GM18502 (cell line): ENCODE results near the gene P2RX6.
"Not testable (repeated sequence)": the region's sequence is repeated elsewhere in the genome, so short reads cannot be mapped to it uniquely, and the experiment has no call there.

Experiments used
- ATAC-seq: cut with Tn5 transposase; IDR thresholded peaks from one replicate; pipeline ENCODE4 v1.9.1; 2021; ENCODE audit warnings: mild to moderate bottlenecking; ENCODE audit not compliant: unreplicated experiment, poor library complexity

Gene P2RX6

GRCh38 chr22:21014726-21015465, at the start of gene P2RX6:
Gene P2RX6 (plus strand): TSS chr22:21015165. CDS start chr22:21015175, 10 bp downstream.
- ATAC-seq, result no peak

DNA sequence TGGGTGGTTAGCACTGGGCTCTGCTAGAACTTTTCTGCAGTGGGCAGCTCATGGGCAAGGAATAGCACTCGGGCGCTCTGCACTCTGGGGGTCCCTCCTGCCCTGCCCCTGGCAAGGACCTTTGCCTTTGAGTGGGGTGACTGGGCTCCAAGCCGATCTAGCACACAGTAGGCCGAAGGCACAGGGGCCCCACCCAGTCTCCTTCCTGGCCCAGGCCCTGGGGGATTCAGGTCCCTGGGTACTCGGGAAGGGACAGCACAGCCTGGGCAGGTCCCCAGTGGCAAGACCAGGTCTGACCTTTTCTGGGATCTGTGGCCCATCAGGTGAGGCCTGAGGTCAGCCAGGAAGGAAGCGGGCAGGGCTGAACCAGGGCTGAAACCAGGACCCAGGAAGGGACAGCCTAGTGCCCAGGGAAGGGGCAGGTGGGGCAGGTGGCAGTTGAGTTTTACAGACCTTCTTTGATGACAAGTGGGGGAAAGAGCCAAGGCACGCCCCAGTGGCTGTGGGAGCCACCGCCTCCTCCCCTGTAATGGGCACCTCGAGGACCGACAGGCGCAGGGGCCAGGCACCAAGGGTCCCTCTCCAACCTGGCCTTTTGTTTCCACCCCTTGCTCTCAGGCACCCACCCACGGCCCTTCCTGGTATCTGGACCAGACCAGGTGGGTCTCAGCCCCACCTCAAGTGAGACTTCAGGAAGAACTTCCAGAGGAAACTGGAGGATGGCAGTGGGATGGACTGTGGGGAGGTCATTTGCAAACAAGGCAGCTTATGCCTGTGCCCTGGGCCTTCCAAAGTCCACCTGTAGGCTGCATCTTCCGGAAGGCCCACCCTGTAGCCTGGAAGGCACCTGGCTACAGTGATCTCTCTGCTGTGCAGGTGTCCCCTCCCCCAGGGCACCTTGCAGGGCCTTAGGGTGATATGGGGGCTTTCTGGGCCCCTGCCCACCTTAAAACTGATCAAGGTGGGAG, 48.8 kb upstream of the P2RX6 start:
- ATAC-seq, result no peak

DNA sequence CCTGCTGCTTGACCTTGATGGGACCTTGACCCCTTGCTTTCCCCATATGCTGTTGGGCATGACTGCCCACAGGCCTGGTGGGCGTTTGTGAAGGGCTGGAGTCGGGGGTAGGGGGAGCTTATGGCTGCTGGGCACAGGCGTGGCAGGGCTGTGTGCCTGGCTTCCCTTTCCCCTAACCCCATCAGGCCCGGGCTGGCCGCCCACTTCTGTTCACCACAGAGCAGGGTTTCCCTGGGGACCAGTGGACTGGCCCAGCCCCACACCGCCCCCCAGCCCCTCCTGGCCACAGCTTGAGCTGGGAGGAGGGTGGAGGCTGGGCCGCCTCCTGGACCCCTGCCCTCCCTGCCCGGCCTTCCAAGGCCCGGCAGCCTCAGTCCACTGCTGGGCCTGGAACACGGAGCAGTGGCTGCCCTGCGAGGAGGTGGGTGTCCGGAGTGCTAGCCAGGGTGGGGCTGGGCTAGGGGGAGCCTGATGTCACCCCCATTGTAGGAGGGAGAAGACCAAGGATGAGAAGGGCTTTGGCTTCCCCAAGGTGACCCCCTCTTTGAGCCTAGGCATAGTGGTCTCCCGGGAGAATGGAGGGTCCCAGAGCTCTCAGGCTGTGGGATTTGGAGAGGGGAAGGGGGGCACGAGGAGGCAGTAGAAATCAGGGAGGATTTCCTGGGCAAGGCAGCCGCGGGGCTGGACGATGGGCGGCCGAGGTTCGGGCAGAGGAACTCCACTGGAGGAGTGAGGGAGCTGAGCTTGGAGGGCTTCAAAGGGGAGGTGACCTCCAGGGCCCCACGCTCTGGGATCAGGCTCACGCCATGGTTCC, 47.9 kb upstream of the P2RX6 start, which contains the start of gene AIFM3:
TSS of gene AIFM3 (plus strand) at position 373 of the 814 bp plus-strand sequence. CDS start 690 bp downstream, outside the sequence.
- no peak for ATAC-seq

GRCh38 chr22:20967697-20968211, 47.2 kb upstream of the P2RX6 start:
- ATAC-seq, result no peak

GRCh38 chr22:20968281-20968977, 46.5 kb upstream of the P2RX6 start:
- no peak for ATAC-seq

DNA sequence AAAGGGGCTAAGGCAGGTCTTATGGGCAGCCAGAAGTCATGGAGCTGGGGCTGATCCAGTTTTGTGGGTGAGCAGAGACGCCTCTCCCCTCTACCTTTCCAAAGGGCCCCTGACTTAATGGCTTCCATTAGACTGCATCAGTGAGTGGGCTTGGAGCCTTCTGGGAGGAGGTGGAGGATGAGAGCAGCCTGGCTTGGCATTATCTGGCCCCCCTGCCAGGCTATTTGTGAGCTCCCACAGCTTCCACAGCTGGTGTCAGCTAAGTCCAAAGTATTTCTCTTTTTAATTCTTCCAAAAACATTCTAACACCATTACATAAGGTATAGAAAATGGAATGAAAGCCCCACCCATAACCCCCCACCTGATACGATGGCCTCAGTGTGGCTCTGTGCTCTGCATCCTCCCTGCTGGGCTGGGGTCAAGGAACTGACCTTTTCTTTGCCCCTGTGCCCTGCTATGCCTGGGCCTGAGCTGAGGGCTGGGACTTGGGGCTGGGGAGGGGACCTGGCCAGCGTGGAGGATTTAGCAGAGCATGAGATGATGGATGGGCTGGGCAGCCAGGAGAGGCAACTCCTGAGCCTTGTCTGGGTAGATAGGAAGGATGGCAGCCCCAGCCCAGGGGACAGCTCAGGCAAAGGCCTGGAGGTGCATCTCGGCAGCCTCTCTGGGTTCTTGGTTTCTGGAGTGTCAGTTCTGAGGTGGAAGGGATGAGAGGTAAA, 43.9 kb upstream of the P2RX6 start:
- no peak for ATAC-seq

DNA sequence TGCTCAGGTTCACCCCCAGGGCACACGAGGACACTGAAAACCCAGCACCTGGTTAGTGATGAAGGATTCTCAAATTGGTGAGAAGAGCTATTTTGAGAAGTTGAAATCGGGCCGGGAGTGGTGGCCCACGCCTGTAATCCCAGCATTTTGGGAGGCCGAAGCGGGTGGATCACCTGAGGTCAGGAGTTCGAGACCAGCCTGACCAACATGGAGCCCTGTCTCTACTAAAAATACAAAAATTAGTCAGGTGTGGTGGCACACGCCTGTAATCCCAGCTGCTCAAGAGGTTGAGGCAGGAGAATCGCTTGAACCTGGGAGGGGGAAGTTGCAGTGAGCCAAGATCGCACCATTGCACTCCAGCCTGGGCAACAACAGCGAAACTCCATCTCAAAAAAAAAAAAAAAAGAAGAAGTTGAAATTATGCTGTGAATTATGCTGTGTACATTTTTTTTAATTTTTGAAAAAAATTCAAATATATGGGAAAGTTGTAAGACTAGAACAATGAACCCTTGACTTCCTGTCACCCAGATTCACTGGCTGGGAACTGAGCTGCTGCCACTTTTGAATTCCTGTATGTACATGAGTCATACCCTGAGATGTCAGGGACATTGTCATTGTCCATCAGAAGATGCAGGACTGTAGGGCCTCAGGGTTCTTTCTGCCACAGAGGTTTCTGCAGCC, 42.8 kb upstream of the P2RX6 start:
- not testable (repeated sequence) for ATAC-seq

DNA sequence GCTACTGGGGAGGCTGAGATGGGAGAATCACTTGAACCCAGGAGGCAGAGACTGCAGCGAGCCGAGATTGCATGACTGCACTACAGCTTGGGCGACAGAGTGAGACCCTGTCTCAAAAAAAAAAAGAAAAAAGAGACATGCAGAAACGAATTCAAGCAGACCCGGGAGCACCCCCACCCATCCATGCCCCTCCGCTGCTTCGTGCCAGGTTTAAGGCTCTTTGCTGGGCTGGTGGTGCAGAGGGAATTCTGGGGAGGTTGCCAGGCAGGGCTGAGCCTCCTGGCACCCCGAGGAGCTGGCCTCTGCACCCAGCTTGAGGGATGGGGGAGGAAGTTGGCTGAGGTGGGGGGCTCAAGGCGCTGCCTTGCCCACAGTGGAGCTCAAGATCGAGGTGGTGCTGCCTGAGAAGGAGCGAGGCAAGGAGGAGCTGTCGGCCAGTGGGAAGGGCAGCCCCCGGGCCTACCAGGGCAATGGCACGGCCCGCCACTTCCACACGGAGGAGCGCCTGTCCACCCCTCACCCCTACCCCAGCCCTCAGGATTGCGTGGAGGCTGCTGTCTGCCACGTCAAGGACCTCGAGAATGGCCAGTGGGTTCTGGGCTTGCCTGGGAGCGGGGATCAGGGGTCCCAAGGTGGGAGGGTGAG, 41.9 kb upstream of the P2RX6 start:
- ATAC-seq, result no peak

- no peak for ATAC-seq
These were observed 41.2 kb upstream of the P2RX6 start for GRCh38 chr22:20973634-20974286.

DNA sequence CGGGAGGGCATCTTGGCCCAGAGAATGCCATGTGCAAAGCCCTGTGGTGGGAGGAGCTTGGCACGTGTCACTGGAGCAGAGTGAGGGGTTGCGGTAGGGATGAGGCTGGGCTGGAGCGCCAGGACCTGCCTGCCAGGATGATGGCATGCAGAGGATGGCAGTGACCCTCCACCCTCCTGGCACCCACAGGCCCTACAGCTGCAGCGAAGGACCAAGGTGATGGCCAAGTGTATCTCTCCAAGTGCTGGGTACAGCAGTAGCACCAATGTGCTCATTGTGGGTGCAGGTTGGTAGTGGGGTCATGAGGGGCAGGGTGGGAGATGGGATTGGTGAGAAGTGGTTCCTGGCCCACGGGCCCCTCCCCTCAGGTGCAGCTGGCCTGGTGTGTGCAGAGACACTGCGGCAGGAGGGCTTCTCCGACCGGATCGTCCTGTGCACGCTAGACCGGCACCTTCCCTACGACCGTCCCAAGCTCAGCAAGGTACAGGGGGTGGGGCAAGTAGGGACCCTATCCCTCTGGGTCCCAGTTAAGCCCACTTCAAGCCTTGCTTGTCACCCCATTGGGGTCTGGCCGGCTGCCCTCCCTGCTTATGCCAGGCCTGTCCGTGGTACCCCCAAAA, 40.5 kb upstream of the P2RX6 start:
- ATAC-seq, result no peak

DNA sequence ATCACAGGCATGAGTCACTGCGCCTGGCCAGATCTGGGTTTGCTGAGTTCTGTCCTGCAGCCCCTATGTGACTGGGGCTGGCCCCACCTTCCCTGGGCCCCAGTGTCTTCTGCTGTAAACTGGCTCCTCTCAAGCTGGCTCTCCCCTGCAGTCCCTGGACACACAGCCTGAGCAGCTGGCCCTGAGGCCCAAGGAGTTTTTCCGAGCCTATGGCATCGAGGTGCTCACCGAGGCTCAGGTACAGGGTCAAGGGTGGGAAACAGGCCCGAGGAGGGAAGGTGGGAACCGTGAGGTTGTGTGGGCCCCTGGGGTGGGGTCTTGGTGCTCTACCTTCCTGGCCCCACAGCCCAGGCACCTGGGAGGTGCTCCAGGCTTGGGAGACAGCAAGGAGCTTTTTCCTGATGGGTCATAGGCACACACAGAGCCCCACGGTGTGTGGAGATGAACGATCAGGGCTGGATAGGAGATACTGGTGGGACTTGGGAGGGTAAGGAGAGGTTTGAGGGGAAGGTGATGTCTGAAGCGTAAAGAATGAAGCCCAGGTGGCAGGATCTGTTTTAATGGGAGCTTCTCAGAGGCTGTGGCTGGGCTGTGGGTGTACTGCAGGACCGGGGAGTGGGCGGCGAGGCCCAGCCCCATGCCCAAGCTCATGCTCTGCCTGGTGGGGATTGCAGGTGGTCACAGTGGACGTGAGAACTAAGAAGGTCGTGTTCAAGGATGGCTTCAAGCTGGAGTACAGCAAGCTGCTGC, 39.2 kb upstream of the P2RX6 start:
- no peak for ATAC-seq

GRCh38 chr22:20976291-20976877, 38.6 kb upstream of the P2RX6 start:
- ATAC-seq, result no peak

DNA sequence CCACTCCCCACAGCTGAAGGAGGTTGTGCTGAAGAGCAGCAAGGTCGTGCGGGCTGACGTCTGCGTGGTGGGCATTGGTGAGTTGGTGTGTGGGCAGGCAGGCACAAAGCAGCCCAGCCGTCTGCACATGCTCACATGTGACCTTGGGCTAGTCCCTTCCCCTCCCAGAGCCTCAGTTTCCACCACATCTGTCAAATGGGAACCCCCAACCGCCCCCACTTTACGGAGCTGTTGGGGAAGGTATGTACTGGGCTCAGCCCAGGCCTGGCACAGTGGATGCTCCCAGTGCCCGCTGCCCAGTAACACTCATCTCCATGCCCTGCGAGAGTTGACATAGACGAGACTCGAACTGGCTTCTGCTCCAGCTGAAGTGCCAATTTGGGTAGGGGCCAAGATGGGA, 37.9 kb upstream of the P2RX6 start:
- ATAC-seq, result no peak

GRCh38 chr22:20977516-20978170, 37.3 kb upstream of the P2RX6 start:
- ATAC-seq, result no peak

- ATAC-seq, result no peak
These were observed 36.5 kb upstream of the P2RX6 start for GRCh38 chr22:20978419-20978818.
